SU-DHL-6 (cell line): ENCODE data around the gene IGFL2.
"Not testable (repeated sequence)": the region's sequence is repeated elsewhere in the genome, so short reads cannot be mapped to it uniquely, and the experiment has no call there.

ENCODE experiments used
- H2AFZ ChIP-seq: fragments of 200-600 bp; sonication (generic); 2 replicates; pipeline ENCODE4 v1.6.1; 2014; ENCODE audit warnings: low read depth, mild to moderate bottlenecking, moderate library complexity, mixed read lengths, antibody characterized with exemption, low read length; ENCODE audit not compliant: severe bottlenecking
- H3F3A ChIP-seq: fragments of 200-600 bp; shearing (Covaris generic); 2 replicates; pipeline ENCODE4 v1.6.0; 2016; ENCODE audit warnings: antibody characterized with exemption, mild to moderate bottlenecking; ENCODE audit not compliant: insufficient read depth
- H3K27ac ChIP-seq: fragments of 200-600 bp; sonication (generic); 2 replicates; pipeline ENCODE4 v1.5.1; 2016; ENCODE audit warnings: low read depth, mild to moderate bottlenecking, low read length, moderate library complexity, mixed read lengths
- H3K27me3 ChIP-seq: fragments of 200-600 bp; sonication (generic), shearing (Covaris generic); 2 replicates; pipeline ENCODE4 v1.6.0; 2014; ENCODE audit warnings: mild to moderate bottlenecking, low read length
- H3K36me3 ChIP-seq: fragments of 200-600 bp; sonication (generic); 2 replicates; pipeline ENCODE4 v1.6.1; 2014; ENCODE audit warnings: mild to moderate bottlenecking, low read length, mixed read lengths
- H3K4me2 ChIP-seq: fragments of 300-600, 200-600 bp; shearing (Covaris generic), sonication (generic); 2 replicates; pipeline ENCODE4 v1.6.0; 2014; ENCODE audit warnings: low read length, low read depth, mild to moderate bottlenecking; ENCODE audit not compliant: poor library complexity, severe bottlenecking
- H3K4me3 ChIP-seq: fragments of 200-600 bp; sonication (generic); 2 replicates; pipeline ENCODE4 v1.5.1; 2014; ENCODE audit warnings: antibody characterized with exemption, low read length, mild to moderate bottlenecking, mixed read lengths; ENCODE audit not compliant: insufficient read depth, poor library complexity, severe bottlenecking
- H3K79me2 ChIP-seq: fragments of 200-600 bp; sonication (generic); 2 replicates; pipeline ENCODE4 v1.6.1; 2014; ENCODE audit warnings: mild to moderate bottlenecking, low read length, moderate library complexity; ENCODE audit not compliant: insufficient read depth
- H3K9ac ChIP-seq: fragments of 200-600 bp; sonication (generic); 2 replicates; pipeline ENCODE4 v1.7.0; 2014; ENCODE audit warnings: mild to moderate bottlenecking, low read length
- H3K9me2 ChIP-seq: fragments of 200-600 bp; sonication (generic); replicated peaks from 2 replicates; pipeline ENCODE4 v1.6.1; 2014; ENCODE audit warnings: low read length; ENCODE audit not compliant: insufficient read depth
- H3K9me3 ChIP-seq: fragments of 200-600 bp; sonication (generic); 2 replicates; pipeline ENCODE4 v1.6.1; 2014; ENCODE audit warnings: low read length, mixed read lengths; ENCODE audit not compliant: insufficient read depth
- H4K20me1 ChIP-seq: fragments of 200-600 bp; sonication (generic); 2 replicates; pipeline ENCODE4 v1.6.1; 2014; ENCODE audit warnings: low read depth, mild to moderate bottlenecking, antibody characterized with exemption, low read length, moderate library complexity, mixed read lengths
- EZH2phosphoT487 ChIP-seq: fragments of 200-600 bp; sonication (generic), shearing (Covaris generic); conservative IDR thresholded peaks from 2 replicates; pipeline ENCODE4 v1.6.1; 2018; ENCODE audit warnings: mild to moderate bottlenecking, antibody characterized with exemption, low read length, moderate library complexity, mixed read lengths
- TF ChIP-seq, protein P1 (sequence below): fragments of 200-600 bp; sonication (generic); IDR thresholded peaks from one replicate; pipeline ENCODE4 v1.5.1; 2017; ENCODE audit warnings: antibody characterized with exemption, mild to moderate bottlenecking, low read length, moderate library complexity; ENCODE audit not compliant: insufficient read depth, poor library complexity, severe bottlenecking

The IGFL2 gene

GRCh38 chr19:46193678-46194077 lies 45.6 kb downstream of the IGFL2 start:
- Histone ChIP-seq H4K20me1 (no peaks in the 10 kb centered on the region), H3K9ac (no peak overlapping the region), H2AFZ (no peak overlapping the region), H3K27me3 (no peaks in the 10 kb centered on the region), H3F3A (no peaks in the 10 kb centered on the region), H3K79me2 (no peaks in the 10 kb centered on the region), H3K9me3 (no peaks in the 10 kb centered on the region), H3K4me2 (no peak overlapping the region), H3K27ac (no peak overlapping the region), H3K9me2 (no peaks in the 10 kb centered on the region), H3K36me3 (no peaks in the 10 kb centered on the region), H3K4me3 (no peak overlapping the region)
- no peak for TF ChIP-seq EZH2phosphoT487
- TF ChIP-seq, protein P1, sequence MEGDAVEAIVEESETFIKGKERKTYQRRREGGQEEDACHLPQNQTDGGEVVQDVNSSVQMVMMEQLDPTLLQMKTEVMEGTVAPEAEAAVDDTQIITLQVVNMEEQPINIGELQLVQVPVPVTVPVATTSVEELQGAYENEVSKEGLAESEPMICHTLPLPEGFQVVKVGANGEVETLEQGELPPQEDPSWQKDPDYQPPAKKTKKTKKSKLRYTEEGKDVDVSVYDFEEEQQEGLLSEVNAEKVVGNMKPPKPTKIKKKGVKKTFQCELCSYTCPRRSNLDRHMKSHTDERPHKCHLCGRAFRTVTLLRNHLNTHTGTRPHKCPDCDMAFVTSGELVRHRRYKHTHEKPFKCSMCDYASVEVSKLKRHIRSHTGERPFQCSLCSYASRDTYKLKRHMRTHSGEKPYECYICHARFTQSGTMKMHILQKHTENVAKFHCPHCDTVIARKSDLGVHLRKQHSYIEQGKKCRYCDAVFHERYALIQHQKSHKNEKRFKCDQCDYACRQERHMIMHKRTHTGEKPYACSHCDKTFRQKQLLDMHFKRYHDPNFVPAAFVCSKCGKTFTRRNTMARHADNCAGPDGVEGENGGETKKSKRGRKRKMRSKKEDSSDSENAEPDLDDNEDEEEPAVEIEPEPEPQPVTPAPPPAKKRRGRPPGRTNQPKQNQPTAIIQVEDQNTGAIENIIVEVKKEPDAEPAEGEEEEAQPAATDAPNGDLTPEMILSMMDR = no peak

DNA sequence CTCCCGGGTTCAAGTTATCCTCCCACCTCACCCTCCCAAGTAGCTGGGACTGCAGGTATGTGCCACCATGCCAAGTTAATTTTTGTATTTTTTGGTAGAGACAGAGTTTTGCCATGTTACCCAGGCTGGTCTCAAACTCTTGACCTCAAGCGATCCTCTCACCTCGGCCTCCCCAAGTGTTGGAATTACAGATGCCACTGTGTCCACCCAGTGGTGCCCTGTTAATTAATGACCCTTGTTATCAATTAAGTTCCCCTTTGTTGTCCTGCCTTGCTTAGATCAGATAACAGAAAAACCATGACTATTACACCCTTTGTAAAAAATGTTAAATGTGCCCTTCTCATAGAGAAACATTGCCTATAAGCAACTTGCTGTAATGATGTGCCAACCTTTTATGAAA lies 47.1 kb downstream of the IGFL2 start:
- no peaks in the 10 kb centered on the region for H3K79me2 ChIP-seq
- no peaks in the 10 kb centered on the region for H3K9me2 ChIP-seq
- TF ChIP-seq, protein P1 = no peak
- TF ChIP-seq EZH2phosphoT487 = no peak
- no peak overlapping the region for H3K4me3 ChIP-seq
- H3K36me3 ChIP-seq = no peaks in the 10 kb centered on the region
- H3K4me2 ChIP-seq = no peak overlapping the region
- H3K9ac ChIP-seq = no peak overlapping the region
- no peak overlapping the region for H3K27ac ChIP-seq
- no peaks in the 10 kb centered on the region for H4K20me1 ChIP-seq
- H3K27me3 ChIP-seq = no peaks in the 10 kb centered on the region
- no peaks in the 10 kb centered on the region for H3F3A ChIP-seq
- no peak overlapping the region for H2AFZ ChIP-seq
- no peaks in the 10 kb centered on the region for H3K9me3 ChIP-seq

DNA sequence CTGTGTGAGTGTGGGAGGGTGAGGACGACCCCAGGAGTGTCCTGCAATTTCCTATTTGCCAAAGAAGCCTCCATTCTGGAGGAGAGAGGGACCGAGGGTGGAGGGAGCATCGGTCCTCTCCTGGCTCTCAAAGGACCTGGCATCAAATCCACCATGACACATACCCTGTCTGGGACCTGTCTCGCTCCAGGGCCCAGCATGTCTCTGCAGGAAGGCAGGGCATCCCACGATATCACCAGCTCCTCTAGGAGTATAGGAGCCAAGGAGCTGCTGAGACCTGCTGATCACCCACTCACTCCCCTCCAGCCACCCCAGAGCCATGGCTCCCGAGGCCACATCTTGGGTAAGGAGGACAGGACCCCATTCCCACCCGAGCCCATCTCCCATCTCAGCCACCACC lies 47.9 kb downstream of the IGFL2 start:
- not testable (repeated sequence) for H3K27ac ChIP-seq, H3K4me3 ChIP-seq, H2AFZ ChIP-seq, H3K79me2 ChIP-seq, H3K9me3 ChIP-seq, H3K27me3 ChIP-seq, H3K9ac ChIP-seq, H3K9me2 ChIP-seq, H4K20me1 ChIP-seq, H3F3A ChIP-seq, H3K36me3 ChIP-seq, H3K4me2 ChIP-seq

DNA sequence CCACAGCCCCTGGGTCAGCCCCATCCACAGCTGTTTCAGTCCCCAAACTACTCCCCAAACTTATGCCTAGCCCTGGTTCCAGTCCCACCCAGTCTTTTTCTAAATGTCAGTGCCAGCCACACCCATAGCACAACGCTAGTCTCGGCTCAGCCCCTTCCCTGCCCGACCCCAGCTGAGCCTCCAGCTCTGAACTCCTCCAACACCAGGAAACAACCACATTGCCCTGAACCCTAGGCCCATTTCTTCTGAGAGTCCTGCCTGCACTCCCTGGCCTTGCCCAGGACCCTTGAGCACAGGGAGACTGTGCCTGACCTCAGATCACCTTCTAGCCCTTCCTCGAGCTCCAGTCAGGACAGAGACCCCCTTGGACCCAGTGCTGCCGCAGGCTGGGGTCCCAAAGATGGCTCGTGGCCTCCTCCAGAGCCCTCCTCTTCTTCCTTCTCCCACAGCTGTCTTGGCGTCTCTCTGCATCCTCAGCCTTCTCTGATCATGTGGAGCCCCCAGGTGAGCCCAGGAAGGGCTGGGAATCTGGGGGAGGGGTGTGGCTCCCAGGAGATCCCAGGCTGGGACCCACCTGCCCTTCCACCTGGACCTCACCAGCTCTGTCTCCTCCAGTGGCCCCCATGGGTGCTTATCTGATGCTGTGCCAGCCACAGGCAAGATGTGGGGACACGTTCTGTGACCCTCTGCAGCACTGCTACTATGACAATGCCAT lies 48.5 kb downstream of the IGFL2 start:
- Histone ChIP-seq H3K4me2 (no peak overlapping the region), H3K36me3 (no peaks in the 10 kb centered on the region), H4K20me1 (no peaks in the 10 kb centered on the region), H3K9me2 (no peaks in the 10 kb centered on the region), H3K9ac (no peak overlapping the region), H3K9me3 (no peaks in the 10 kb centered on the region), H3K27me3 (no peaks in the 10 kb centered on the region), H3K4me3 (no peak overlapping the region), H3F3A (no peaks in the 10 kb centered on the region), H2AFZ (no peak overlapping the region), H3K27ac (no peak overlapping the region), H3K79me2 (no peaks in the 10 kb centered on the region)
- TF ChIP-seq, protein P1 = no peak
- TF ChIP-seq EZH2phosphoT487 = no peak
